NCI-H1048 (cell line): ENCODE results near the gene RNASE8.

Source experiments
- DNase-seq: peaks from one replicate; lab custom pipeline; 2025; lab: John Stamatoyannopoulos, UW

RNASE8 gene

DNA sequence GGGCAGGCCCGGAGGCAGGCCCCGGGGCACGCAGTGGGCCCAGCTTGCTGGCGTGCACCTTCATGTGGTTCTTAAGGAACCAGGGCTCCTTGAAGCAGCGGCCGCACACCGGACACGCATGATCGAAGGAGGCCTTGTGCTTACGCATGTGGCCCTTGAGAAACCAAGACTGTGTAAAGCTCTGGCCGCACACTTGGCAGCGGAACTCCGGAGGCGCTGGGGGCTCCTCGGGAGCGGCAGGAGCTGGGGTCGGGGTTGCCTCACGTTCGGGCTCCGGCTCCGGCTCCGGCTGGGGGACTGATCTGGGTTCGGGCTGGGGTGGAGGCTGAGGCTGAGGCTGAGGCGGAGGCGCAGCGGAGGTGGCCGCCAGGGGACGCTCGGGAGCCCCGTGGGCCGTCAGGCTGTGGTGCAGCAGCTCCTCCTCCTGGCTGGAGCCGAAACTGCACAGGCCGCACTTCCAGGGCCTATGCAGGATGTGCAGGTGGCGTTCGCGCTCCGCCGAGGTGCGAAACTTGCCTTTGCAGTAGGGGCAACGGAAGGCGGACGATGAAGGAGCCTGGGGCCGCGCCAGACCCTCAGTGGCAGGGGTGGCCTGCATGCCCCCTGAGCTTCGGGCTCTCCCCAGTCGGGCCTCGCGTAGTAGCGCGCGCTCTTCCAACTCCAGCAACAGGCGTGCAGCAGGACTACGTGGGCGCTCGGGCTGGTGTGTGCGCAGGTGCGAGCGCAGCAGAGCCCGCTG, 34.8 kb downstream of the RNASE8 start:
- DNase-seq: peak; percentile 51

DNA sequence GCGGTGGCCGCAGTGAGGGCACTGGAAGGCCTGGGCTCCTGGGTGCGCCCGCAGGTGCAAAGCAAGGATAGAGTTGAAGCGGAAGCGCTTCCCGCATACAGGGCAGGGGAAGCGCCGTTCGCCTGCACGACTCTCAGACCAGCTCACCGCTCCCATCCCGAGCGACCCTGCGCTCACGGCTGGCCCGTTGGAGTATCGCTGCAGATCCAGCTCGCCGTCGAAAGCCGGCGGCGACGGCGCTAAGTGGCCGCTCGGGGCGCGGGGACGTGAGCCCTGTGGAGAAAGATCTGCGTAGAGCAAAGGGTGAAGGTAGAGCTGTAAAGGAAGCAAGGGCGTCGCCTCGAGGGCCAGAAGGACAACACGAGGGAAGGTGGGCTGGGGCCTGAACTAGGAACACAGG, 35.4 kb downstream of the RNASE8 start:
- no peak for DNase-seq

- no peak for DNase-seq
Measured at GRCh38 chr14:21093769-21094681, 36.4 kb downstream of the RNASE8 start.

GRCh38 chr14:21095430-21096205, 38.0 kb downstream of the RNASE8 start:
- no peak for DNase-seq

DNA sequence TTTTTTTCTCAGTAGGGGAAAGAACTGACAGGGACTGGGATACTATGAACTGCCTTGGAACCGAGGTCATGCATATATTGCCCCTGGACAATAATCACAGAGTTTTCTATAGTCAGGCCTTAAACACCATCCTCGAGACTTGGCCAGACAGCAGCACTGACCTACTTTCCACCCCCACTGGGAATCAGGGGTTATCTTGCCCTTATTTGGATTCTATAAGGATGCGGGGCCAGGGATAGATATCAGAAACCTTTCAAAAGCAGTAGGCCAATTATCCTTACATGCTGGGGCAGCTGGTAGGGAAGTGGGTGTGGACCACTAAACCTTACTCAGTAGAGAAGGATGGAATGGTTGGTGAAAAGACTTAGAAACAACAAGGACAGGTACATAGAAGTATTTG, 38.8 kb downstream of the RNASE8 start:
- DNase-seq: no peak

DNA sequence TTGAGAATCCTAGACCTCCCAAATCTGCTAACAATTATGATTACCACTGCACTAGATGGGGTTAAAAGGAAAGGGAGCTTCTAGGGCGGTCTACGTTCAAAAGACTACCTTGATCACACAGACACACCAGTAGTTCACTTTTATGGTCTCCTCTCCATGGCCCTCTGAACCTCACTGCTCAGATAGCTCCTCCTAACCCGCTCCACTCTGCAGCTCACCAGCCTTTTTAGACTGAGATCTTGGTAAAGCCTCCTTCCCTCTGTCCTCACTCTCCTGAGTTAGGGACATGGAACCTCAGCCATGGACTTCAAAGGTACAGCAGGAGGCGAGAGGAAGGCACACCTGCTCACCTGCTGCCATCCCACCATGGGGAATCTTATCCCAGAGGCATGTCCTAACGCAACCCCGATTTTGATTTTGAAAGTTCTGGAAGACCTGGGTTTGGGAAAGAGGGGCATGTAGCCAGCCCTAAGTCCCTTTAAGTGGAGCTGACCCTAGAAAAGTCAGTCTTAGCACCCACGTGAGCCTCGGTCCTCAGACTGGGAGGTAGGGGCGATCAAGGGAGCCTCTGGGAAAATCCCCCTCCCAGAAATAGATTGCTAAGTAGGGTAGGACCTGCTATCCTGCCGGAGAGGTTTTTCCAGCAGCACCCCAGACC, 39.5 kb downstream of the RNASE8 start:
- DNase-seq: no peak

- no peak for DNase-seq
Measured at GRCh38 chr14:21097636-21098075, 40.0 kb downstream of the RNASE8 start.

DNA sequence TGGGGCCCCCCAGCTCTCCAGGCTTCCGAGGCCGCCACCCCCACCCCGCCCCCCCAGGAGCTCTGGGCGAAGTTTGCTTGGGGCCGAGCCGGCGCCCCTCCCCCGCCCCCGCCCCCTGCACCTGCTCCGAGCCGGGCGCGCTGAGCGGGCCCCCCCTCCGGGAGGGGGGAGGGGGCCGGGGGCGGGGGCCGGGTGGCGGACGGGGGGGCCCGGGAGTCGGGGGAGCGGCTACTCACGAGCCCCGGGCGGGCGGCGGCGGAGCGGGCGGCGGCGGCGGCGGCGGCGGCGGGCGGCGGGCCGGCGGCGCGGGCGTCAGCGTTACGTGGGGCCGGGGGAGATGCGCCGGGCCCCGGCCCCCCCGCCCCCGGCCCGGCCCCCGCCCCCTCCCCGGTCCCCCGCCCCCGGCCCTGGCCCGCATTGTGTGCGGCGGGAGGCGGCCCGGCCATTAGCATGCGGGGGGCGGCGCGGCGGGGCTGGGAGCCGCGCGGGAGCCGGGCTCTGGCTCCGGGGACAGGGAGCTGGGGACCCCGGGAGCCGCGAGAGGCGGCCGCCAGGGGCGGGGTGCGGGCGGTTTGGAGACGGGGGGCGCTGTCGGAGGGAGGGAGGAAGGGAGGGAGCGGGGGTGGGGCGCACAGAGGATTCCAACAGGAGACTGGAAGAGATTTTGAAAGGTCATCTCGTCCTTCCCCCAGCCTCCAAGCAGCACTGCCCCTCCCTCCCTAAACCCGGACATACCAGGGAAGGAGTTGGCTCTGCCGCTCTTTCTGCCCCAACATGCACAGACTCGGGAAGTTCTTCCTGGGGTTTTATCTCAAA, 40.7 kb downstream of the RNASE8 start, which contains the start of gene ZNF219:
TSS of gene ZNF219 (minus strand) at position 580 of the 816 bp plus-strand sequence. CDS start 5,064 bp downstream, outside the sequence.
- DNase-seq: no peak

- DNase-seq: no peak
Measured at GRCh38 chr14:21098892-21099595, 41.4 kb downstream of the RNASE8 start.

DNA sequence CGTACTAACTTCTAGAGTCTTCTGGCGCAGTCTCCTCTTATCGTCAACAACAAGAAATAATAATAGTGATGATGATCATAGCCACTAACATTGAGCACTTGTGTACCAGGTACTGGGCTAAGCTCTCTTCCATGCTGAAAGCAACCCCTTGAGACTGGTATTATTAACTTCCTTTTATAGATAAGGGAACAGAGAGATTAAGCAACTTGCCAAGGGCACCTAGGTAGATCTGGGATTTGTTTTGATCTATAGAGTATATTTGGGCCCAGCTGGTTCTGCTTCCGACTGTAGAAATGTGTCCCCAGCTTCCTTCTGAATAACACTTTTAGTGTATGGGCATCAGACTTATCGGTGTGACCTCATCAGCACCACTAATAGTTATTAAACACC, 42.0 kb downstream of the RNASE8 start:
- DNase-seq: no peak

GRCh38 chr14:21100931-21101330, 43.3 kb downstream of the RNASE8 start, which contains the start of gene TMEM253:
TSS of gene TMEM253 (plus strand) at chr14:21101066. CDS start at chr14:21101344, 278 bp downstream.
- no peak for DNase-seq

- no peak for DNase-seq
Measured at GRCh38 chr14:21101802-21102413, 44.3 kb downstream of the RNASE8 start.

DNA sequence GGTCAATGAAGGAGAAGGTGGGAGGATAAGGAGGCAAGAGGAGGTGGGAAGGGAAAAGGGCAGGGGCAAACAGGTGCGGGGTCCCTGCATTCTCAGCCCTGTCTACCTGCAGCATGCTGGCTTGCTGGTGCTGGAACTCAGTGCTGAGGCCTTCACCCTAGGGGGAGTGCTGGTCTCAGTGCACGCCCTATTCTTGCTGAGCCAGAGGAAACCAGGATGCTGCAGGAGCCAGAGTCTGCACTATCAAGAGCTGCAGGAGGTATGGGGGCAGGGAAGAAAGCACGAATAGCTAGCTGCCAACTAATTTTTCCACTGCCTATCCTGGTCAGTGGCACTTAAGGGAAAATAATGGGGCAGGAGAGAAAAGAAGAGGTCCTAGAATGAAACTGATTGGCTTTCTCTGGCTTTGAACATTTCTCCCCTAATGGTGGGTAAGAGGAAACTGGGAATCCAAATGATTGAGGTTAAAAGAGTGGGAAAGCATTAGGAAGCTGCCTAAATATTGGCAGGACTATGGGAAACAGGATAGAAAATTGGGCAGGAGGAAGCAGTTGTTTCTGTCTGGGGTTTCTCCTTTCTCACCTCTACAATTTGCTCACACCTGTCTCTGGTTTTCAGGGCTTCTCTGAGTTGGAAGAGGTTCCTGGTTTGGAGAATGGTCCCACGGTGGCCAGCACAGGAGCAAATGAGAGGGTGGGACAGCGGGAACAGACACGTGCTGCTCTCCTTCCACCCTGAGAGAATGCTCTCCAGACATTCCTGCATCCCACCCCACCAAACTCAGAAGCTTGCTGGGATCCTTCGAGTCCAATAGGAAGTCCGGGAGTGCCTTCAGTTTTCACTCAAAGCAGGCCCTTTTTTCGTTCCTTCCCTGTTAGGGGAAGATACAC, 45.1 kb downstream of the RNASE8 start:
- no peak for DNase-seq

DNA sequence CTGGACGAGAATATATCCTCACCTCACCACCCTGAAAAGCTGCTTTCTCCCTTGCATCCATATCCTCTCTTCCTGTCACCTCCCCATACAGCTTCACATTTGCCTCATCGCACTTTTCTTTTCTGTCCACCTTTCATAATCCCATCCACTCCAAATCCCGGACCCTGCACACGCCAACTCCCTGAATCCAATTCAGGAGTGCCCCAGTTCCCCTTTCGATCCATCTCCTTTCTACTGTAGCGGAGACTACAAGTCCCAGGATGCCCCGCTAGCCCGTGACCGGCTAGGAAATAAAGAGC, 45.7 kb downstream of the RNASE8 start:
- no peak for DNase-seq

DNA sequence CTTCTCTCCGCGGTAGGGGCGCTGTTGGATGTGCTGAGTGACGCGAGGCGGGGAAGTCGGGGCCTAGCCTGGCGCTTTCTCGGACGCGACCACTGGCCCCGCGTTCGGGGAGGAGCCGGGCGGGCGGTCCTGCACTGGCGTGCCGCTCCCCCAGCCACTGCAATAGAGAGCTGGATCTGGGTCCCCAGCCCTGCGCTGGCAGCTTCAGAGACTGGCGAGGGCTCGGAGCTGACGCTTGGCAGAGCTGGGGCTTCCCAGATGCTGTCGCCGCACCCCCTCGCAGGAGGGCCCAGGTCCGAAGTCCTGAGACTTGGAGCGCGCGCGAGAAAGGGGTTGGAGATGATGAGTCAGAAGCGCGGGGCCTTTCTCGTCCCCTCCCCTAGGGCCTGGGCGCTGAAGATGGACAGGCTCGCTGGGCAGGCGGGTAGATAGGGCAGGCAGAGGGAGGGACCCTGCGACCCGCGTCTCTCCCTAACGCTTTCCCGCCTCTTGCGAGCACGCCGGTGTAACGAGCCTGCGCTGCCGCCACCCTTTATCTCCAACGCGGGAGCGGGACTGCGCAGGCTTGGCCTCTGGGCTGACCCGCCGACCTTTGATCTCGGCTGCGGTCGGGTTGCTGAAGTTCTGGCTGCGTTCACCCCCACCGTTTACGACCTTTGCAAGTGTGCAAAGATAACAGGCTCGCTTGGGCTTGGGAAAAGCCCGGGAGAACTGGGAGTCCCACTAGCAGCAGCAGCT, 46.3 kb downstream of the RNASE8 start:
- peak; percentile 90 for DNase-seq

DNA sequence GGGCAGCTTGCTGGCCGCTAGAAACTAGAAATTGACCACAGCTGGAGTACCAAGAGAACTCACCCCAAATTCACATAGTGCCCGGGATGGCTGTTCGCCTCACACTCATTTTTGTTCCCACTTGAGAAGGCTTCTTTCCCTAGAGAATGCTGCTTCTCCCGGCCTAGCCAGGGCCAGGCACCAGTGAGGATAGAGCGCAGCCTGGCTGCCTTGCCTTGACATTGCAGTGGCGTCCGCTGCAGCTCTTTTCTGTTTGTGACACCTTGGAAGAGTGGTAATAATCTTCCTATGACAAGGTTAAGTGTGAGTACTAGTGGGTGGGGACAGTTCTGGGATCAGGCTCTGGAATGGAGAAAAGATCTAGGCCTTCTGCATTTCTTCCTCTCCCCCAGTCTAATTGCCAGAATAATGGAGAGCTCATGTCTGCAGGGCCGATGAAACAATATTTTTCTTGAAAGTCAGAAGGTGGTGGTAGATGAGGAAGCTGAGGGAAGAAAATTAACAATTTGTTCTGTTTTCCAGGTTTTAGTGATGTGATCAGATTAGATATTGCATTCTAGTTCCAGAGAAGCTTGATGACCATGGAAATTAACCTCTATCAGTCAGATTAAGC, 46.9 kb downstream of the RNASE8 start:
- DNase-seq: peak; percentile 72

- DNase-seq: no peak
Measured at GRCh38 chr14:21105095-21105494, 47.5 kb downstream of the RNASE8 start.

DNA sequence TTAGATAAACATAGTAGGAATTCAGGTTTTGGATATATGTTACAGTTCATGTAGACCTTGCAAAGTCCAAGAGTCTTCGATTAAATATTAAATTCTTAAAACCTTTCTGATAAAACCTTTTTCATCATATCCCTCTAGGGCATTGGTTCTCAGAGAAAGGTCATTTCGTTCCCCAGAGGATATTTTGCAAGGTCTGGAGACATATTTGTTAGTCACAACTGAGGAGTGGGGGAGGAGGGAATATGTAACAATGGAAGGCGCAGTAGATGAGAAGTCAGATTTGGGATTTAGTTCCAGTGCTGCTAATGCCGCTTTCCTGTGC, 48.5 kb downstream of the RNASE8 start:
- no peak for DNase-seq
